Stimulated activated CD8-positive, alpha-beta memory T cell treated with anti-CD3 and anti-CD28 coated beads, Interleukin-15, amount 100 ng/mL, for 4 hours (primary cell): ENCODE results near the gene GJB3.
"Not testable (repeated sequence)": the region's sequence is repeated elsewhere in the genome, so short reads cannot be mapped to it uniquely, and the experiment has no call there.

Experiments
- DNase-seq, 2 donors: peaks; one replicate each; pipeline ENCODE4 v3.0.0-alpha.2; 2020; ENCODE audit warnings: low read depth in 2 of 2

Gene GJB3

DNA sequence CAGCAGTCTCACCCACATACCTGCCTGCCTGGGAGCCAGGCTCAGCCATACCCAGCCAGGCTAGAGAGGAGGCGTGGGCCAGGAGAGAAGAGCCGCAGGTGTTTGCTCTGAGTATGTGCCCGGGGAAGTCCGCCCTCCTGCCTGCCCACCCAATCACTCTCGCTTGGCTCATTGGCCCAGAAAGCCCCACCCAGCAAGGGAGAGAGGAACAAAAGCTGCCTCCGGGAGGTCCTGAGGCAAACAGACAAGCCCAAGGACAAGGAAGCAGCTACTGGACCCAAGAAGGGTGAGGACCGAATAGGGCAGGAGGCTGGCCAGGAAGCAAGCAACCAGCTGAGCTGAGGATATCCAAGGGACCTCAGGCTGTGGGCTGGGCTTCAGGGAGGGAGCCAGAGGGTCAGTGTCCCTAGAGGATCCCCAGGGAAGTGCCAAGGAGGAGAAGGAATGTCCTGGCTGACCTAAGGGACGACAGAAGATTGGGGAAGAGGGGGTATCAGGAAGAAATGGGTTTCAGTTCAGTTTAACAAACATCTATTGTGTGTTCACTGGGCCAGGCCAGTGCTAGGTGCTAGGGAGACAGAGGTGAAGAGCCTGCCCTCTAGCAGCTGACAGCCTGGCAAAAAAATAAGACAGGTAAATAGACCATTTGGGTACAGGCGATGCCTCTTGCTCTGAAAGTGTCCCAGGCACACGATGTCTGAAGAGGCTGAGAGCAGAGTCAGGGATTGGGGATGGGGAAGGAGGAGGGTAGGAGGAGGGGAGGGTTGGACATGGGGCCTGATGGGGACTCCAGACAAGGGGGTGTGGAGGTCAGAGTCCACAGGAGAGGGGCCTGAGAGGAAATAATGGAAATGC lies 21.3 kb upstream of the GJB3 start, which contains the start of gene GJB4:
GJB4 (plus strand) TSS at position 238 of the 855 bp plus-strand sequence. CDS start 1,515 bp downstream, outside the sequence.
- DNase-seq, result no peak

DNA sequence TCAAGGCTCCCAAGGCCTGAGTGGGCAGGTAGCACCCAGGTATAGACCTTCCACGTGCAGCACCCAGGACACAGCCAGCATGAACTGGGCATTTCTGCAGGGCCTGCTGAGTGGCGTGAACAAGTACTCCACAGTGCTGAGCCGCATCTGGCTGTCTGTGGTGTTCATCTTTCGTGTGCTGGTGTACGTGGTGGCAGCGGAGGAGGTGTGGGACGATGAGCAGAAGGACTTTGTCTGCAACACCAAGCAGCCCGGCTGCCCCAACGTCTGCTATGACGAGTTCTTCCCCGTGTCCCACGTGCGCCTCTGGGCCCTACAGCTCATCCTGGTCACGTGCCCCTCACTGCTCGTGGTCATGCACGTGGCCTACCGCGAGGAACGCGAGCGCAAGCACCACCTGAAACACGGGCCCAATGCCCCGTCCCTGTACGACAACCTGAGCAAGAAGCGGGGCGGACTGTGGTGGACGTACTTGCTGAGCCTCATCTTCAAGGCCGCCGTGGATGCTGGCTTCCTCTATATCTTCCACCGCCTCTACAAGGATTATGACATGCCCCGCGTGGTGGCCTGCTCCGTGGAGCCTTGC lies 19.7 kb upstream of the GJB3 start:
- DNase-seq, result no peak

DNA sequence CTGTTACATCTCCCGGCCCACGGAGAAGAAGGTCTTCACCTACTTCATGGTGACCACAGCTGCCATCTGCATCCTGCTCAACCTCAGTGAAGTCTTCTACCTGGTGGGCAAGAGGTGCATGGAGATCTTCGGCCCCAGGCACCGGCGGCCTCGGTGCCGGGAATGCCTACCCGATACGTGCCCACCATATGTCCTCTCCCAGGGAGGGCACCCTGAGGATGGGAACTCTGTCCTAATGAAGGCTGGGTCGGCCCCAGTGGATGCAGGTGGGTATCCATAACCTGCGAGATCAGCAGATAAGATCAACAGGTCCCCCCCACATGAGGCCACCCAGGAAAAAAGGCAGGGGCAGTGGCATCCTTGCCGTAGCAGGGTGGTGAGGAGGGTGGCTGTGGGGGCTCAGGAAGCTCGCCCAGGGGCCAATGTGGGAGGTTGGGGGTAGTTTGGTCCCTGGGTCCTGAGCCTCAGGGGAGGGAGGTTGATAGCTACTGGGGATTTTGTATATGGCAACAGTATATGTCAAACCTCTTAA lies 19.2 kb upstream of the GJB3 start:
- DNase-seq, result no peak

DNA sequence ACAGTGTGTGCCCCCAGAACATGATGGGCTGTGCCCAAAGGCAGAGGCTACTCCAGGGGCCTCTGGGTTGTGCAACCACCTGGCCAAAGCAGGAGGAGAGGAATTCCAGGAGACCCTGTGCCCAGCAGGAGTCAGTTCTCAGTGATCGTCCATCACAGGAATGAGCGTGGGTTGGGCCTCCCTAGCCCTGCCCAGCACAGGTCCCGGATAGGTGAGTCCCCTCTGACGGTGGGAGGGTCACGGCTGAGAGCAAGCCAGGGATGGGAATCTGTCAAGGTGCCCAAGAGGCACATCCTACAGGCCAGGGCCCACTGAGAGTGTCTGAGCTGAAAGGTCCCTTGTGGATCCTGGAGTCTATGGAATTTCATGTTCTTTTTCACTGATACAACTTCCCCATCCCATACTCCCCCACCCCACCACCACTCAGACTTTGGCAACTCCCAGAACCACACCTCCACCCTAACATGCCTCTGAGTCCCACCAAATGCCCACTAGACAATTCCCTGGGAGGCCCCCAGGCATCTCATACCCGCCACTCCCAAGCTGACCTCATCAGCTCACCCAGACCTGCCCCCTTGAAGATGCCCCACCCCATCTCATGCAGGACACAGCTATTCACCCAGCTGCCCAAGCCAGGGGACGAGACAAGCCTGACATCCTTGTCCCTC lies 18.4 kb upstream of the GJB3 start:
- DNase-seq, result no peak

DNA sequence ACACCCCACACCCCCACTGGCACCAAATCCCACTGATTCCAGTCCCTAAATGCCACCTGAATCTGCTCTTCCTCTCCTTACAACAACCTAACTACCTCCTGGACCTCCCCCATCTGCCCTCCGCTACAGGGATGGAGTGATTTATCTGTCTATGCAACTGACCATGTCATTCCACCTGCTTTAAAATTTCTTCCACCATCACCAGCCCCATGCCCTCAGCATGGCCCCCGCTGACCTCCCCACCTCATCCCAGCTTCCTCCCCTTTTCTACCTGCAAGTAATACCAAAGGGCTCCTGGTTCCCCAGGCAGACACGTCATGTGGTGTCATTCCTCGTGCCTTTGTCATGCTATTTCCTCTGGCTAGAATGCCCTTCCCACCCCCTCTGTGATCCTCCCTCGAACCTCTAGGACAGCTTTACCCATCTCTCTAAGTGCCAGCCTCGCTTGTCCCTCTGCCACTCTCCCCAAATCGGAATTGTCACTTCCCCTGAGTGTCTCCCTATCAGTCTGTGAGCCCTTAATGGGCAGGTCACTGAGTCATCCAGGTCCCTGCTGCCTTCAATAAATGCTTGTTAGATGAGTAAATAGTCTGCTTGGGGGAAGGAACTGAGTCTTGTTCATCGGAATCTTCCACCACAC lies 17.8 kb upstream of the GJB3 start:
- DNase-seq, result no peak

DNA sequence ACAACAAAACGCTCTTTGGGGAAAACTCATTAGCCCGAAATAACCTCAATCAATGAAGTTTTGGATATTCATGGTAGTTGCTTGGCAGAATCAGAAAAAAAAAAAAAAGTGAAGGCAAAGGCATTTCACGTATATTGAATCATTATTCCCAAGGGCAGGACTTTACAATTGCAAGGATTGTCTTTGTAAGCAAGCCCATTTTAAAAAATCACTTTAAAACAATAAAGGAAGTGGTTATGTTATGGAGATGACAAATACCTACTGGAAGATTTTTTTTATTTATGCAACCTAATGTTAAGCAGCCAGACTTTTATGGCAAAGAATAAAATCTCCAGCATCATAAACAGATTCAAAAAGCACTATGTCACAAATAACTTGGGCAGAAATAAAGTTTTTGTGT lies 12.2 kb upstream of the GJB3 start:
- DNase-seq, result no peak

DNA sequence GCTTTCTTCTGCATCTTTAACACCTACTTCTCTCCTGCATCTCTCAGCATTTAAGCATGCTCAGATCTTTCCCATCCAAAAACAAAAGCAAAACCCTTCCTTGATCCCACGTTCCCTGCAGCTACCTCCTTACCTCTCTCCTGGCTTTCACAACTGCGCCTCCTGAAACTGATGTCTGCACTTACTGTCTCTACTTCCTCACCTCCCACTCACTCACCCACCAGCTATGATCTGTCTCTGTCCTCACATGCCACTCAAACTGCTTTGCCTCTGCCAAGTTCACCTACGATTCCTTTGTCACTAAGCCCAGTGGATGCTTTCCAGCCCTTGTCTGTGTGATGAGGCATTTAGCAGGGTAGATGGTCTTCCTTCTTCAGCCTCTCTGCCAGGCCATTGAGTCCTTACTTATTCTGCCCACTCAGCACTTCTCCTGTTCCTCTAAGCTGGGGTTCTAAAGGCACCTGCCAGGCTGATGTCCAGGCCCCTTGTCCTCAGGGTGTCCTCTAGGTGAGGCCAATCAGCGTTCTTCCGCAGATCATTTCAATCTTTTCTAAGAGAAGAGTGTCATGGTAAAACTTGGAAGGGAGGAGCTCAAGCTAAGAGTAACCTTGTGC lies 10.0 kb upstream of the GJB3 start:
- no peak for DNase-seq

DNA sequence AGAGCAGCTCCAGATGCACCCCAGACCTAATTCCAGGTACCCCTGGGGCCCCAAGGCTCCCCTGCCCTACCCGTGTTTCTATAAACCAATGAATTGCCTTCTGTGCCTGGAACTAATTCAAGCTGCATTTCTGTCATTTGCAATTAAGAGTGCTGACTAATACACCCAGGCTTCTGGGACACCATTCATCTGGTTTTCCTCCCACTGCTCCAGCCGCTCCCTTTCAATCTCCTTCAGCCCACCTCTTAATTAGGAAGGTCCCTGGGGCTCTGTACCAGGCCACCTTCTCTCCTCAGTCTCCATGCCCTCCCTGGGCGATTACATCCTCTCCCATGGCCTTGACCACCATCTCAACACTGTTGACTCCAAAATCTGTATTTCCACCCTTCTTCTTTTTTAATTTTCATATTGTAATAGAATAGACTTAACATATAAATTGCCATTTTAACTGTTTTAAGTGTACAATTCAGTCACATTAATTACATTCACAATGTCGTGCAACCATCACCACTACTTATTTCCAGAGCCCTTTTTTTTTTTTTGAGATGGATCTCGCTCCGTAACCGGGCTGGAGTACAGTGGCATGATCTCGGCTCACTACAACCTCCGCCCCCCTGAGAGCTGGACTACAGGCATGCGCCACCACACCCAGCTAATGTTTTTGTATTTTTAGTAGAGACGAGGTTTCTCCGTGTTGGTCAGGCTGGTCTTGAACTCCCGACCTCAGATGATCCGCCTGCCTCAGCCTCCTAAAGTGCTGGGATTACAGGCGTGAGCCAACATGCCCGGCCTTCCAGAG lies 9.2 kb upstream of the GJB3 start:
- DNase-seq, result no peak

DNA sequence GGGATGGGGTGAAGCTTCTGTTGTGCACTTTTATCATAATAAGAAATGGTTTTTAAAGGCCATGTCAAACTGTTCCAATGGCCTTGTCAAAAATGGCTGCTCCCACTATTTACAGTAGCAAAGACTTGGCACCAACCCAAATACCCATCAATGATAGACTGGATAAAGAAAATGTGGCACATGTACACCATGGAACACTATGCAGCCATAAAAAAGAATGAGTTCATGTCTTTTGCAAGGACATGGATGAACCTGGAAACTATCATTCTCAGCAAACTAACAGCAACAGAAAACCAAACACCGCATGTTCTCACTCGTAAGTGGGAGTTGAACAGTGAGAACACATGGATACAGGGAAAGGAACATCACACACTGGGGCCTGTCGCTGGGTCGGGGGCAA lies 7.9 kb upstream of the GJB3 start:
- DNase-seq, result not testable (repeated sequence)

DNA sequence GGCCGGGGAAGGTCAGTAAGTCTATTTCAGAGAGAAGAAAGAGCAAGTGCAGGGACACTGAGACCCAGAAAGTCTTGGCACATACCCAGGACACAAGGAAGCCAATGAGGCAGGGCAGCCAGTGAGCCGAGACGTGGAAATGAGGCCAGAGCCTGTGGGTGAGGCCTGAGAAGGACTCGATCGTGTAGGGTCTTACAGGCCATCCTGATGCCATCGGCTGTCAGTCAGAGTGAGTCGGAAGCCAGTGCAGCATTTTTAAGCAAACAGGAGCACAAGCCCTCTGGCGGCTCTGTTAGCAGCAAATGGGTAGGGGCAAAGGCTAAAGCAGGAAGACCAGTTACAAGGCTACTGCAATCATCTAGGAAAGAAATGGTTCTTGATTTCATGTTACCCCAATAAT lies 6.1 kb upstream of the GJB3 start:
- DNase-seq, result no peak

DNA sequence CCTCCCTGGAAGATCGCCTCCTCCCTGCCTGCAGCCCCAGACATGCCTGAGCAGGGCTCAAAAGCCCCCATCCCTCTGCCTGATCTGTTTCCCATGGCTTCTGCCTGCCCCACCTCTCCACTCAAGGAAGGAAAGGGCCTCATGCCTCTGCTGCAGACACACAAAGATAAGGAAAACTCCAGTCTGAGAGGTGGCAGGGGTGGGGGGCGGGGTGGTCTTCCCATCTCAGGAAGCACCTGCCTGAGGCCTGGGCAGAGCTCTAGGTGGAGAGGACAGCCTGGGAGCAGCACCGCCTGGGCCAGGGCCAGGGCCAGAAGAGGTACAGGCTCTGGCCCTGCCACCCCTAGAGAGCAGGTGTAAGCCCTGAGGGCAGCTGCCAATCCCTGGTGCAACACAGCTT lies 4.1 kb upstream of the GJB3 start:
- DNase-seq, result no peak

DNA sequence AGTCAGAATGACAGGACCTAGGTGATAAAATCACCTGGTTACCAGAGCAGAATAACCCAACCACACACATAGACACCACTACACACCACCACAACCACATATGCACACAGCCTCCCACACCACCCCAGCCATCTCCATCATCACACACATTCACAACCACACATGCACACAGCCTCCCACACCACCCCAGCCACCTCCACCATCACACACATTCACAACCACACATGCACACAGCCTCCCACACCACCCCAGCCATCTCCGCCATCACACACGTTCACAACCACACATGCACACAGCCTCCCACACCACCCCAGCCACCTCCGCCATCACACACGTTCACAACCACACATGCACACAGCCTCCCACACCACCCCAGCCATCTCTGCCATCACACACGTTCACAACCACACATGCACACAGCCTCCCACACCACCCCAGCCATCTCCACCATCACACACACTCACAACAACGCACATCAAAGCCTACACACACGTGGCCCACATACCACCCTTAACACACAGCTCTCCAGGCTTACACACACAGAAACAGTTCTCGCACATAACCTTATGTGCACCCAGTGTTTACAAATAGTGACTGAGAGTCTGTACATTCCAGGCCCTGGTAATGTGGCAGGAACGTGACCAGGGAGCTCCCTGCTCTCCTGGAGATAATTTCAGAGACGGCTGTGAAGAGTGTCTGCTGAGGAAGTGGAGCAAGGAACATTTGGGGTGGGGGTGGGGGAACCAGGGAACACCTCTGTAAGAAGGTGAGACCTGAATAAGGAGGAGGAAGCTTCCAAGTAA lies 3.3 kb upstream of the GJB3 start:
- DNase-seq, result no peak

DNA sequence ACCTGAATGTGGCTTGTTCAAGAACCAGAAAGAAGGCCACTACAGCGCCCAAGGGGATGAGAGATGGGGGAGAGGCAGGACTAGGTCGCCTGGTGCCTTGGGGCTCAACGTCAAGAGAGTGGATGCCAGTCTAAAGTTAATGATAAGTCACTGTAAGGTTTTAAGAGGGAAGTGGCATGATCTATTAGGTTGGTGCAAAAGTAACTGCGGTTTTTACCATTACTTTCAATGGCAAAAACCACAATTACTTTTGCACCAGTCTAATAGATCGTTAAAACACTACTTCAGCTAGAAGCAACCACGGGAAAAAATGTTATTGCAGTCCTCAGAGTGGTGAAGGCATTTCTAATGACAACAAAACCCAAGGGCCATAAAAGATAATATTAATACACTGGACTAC lies 2.6 kb upstream of the GJB3 start:
- no peak for DNase-seq

DNA sequence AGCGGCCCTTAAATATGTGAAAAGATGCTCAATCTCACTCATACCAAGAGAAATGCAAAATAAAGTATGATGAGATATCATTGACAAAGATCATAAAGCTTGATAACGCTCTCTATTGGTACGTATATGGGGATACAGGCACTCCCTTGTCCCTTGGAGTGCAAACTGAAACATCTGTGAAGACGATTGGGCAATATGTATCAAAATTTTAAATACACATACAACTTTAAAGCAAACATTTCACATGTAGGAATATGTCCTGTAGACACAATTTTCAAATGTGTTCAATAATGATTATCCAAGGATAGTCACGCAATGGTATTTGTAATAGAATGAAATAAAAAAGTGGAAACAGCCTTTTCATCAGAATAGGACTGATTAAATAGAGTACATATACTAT lies 2.0 kb upstream of the GJB3 start:
- no peak for DNase-seq

DNA sequence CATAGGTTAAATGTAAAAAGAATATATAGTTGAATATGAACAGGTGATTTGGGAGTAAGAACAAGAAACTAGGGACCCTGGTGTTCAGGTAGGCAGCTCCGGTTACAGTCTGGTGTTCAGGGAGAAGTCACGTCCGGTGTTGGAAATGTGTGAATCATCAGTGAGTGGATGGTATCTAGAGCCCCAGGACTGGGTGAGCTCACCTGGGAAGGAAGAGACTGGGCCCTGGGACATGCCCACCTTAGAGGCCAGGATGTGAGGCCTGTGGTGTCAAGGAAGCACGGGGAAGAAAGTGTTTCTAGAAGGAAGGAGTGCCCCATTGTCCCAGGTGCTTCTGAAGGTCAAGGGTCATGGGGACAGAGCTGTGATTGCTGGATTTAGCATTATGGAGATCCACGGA lies 1.5 kb upstream of the GJB3 start:
- no peak for DNase-seq

DNA sequence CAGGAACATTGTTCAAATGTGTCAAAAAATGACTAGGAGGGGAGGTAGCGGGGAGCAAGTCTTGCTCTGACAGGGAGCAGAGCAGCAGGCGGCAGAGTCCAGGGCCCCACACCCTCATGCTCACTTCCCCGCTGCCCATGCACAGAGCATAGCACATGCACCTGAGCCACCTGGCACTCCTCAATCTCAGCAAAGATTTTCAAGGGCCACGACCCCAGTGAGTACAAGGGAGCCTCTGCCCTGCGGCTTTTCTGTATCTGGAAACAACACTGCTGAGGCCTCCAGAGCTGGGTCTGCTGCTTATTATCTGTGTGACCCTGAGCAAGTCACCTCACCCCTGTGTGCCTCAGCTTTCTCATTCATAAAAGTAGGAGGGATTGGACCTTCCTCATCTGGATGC lies 1.1 kb upstream of the GJB3 start:
- no peak for DNase-seq

DNA sequence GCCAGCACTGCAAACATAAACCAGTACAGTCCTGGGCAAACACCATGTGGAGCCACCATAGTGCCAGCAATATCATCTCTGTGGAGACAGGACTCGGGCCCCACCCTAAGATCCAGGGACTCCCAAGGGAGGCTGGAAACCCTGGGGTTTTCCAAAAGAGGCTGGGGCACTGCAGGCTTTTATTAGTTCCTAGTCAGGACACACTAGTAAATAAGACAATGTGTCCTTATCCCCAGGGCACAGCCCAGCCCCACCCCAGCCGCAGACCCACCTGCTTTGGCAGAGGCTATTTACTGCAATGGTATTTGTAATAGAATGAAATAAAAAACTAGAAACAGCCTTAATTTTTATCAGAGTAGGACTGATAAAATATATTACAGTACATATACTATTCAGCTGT lies 486 bp upstream of the GJB3 start:
- no peak for DNase-seq

DNA sequence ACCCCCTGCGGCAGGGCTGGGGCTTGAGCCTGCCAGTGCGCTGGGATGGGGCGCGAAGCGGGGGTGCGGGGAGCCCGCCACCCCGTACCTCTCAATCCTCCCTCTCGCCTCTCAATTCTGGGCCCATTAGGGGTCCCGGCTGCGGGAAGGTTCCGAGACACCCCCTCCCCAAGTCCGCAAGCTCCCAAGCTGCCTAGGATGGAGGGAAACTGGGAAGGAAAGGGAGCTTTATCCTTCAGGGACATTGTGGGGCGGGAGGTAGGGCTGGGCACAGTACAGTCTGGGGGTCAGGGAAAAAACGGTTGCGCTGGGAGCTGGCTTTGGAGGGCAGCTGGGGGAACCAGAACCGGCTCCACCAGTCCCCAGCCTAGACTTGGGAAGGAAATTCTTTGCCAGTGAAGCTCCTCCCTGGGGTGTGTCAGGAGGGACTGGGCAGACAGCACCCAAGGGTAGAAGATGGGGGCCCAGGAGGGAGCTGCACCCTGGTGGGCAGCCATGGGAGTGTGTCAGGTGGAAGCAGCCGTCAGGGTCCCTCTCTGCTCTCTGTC lies 904 bp downstream of the GJB3 start:
- no peak for DNase-seq

DNA sequence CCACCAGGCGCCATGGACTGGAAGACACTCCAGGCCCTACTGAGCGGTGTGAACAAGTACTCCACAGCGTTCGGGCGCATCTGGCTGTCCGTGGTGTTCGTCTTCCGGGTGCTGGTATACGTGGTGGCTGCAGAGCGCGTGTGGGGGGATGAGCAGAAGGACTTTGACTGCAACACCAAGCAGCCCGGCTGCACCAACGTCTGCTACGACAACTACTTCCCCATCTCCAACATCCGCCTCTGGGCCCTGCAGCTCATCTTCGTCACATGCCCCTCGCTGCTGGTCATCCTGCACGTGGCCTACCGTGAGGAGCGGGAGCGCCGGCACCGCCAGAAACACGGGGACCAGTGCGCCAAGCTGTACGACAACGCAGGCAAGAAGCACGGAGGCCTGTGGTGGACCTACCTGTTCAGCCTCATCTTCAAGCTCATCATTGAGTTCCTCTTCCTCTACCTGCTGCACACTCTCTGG lies 3.8 kb downstream of the GJB3 start:
- no peak for DNase-seq
